ENCODE results near the gene HUWE1. TPM values are rescaled to one million over a fixed set of nuclear protein-coding genes. Genes with fewer than 3 reads are reported as not detected.

The HUWE1 gene
- total and polyA plus RNA-seq, 10 donors = 19.1 to 204 (median 136) TPM

- DNase-seq = no peak
- Histone ChIP-seq H3K27me3 (replicated peaks in 1 of 7) (no peaks in the 10 kb centered on the region), H3K36me3 (peaks cover 0 to 100% (median 64%) of the 10 kb centered on the region in 6 donors), H3K4me1 (no peaks in the 10 kb centered on the region), H3K27ac (no peak overlapping the region), H3K4me3 (no peak overlapping the region), H3K9me3 (no peaks in the 10 kb centered on the region)
- WGBS, 5 donors = 87 to 97% (median 92%) methylated on average over 2 of the region's 2 CpGs
- no peak for TF ChIP-seq POLR2A (IDR thresholded peaks at IDR 0.05)
- no peak for TF ChIP-seq POLR2AphosphoS5 (IDR thresholded peaks at IDR 0.05)
- TF ChIP-seq CTCF (IDR thresholded peaks at IDR 0.05 in 8 of 11, conservative IDR thresholded peaks at IDR 0.05 in 3 of 11) = no peak
- intact Hi-C loops (cut with DNase I; ENCODE audit: low total_unique reads) = no loop called here
Measured at GRCh38 chrX:53606456-53606855, 80.1 kb downstream of the HUWE1 start.

GRCh38 chrX:53605004-53605403 lies 81.5 kb downstream of the HUWE1 start:
- TF ChIP-seq POLR2A (IDR thresholded peaks at IDR 0.05) (no peak), CTCF (IDR thresholded peaks at IDR 0.05 in 8 of 11, conservative IDR thresholded peaks at IDR 0.05 in 3 of 11) (no peak), POLR2AphosphoS5 (IDR thresholded peaks at IDR 0.05) (no peak)
- intact Hi-C loops (cut with DNase I; ENCODE audit: low total_unique reads) = no loop called here
- Histone ChIP-seq H3K4me1 (no peaks in the 10 kb centered on the region), H3K27ac (no peak overlapping the region), H3K36me3 (peaks cover 0 to 100% (median 64%) of the 10 kb centered on the region in 6 donors), H3K4me3 (no peak overlapping the region), H3K27me3 (replicated peaks in 1 of 7) (no peaks in the 10 kb centered on the region), H3K9me3 (no peaks in the 10 kb centered on the region)
- 64 to 78% (median 74%) methylated on average over 4 of the region's 4 CpGs for WGBS, 5 donors
- DNase-seq = no peak

GRCh38 chrX:53599781-53600396 lies 86.6 kb downstream of the HUWE1 start:
- Histone ChIP-seq H3K4me3 (no peak overlapping the region), H3K4me1 (peaks cover 0 to under 1% (median 0%) of the 10 kb centered on the region in 6 donors), H3K36me3 (peaks cover 0 to 93% (median 45%) of the 10 kb centered on the region in 6 donors), H3K27ac (no peak overlapping the region), H3K9me3 (no peaks in the 10 kb centered on the region), H3K27me3 (replicated peaks in 1 of 7) (no peaks in the 10 kb centered on the region)
- intact Hi-C loops (cut with DNase I; ENCODE audit: low total_unique reads) = no loop called here
- WGBS, 5 donors = 62 to 91% (median 86%) methylated on average over 2 of the region's 2 CpGs
- no peak for DNase-seq
- TF ChIP-seq POLR2A (IDR thresholded peaks at IDR 0.05) (no peak), POLR2AphosphoS5 (IDR thresholded peaks at IDR 0.05) (no peak), CTCF (IDR thresholded peaks at IDR 0.05 in 8 of 11, conservative IDR thresholded peaks at IDR 0.05 in 3 of 11) (no peak)

- TF ChIP-seq POLR2AphosphoS5 (IDR thresholded peaks at IDR 0.05) = no peak
- no peak for TF ChIP-seq POLR2A (IDR thresholded peaks at IDR 0.05)
- no peak for TF ChIP-seq CTCF (IDR thresholded peaks at IDR 0.05 in 8 of 11, conservative IDR thresholded peaks at IDR 0.05 in 3 of 11)
- intact Hi-C loops (cut with DNase I; ENCODE audit: low total_unique reads) = no loop called here
- no peaks in the 10 kb centered on the region for H3K27me3 ChIP-seq (replicated peaks in 1 of 7)
- DNase-seq = no peak
- no peaks in the 10 kb centered on the region for H3K9me3 ChIP-seq
- peaks cover 0 to 93% (median 46%) of the 10 kb centered on the region in 6 donors for H3K36me3 ChIP-seq
- H3K4me3 ChIP-seq = no peak overlapping the region
- WGBS, 5 donors = 53 to 87% (median 82%) methylated on average over 2 of the region's 2 CpGs
- peaks cover 0 to 6% (median 0%) of the 10 kb centered on the region in 6 donors for H3K4me1 ChIP-seq
- H3K27ac ChIP-seq = no peak overlapping the region
Measured at GRCh38 chrX:53598169-53598568, 88.3 kb downstream of the HUWE1 start.
